Activated CD8-positive, alpha-beta T cell treated with anti-CD3 and anti-CD28 coated beads for 36 hours (primary cell): ENCODE results near the gene RHOH. TPM values are rescaled to one million over a fixed set of nuclear protein-coding genes. Genes with fewer than 3 reads are reported as not detected.

Experiments
- ATAC-seq: fragments of 200-7000 bp; cut with Tn5 transposase; one replicate; pipeline ENCODE4 v1.10.0; 2021; ENCODE audit warnings: mild to moderate bottlenecking, moderate library complexity
- CTCF ChIA-PET: fragments of 350-600 bp; sonication (Branson Sonifier 250); formaldehyde crosslinking; loops from one replicate; lab custom pipeline; 2021; ENCODE audit warnings: antibody characterized with exemption; lab: Charles Lee
- POLR2A ChIA-PET: fragments of 350-600 bp; sonication (Branson Sonifier 250); formaldehyde crosslinking; loops from one replicate; lab custom pipeline; 2021; ENCODE audit warnings: antibody characterized with exemption; lab: Charles Lee
- DNase-seq: peaks from one replicate; pipeline ENCODE4 v3.0.0-alpha.2; 2020
- H3K27ac Mint-ChIP-seq: one replicate; pipeline ENCODE4 v1.8.0; 2021; ENCODE audit warnings: mild to moderate bottlenecking, mixed read lengths
- H3K27me3 Mint-ChIP-seq: one replicate; pipeline ENCODE4 v1.8.0; 2021; ENCODE audit warnings: mixed read lengths
- H3K36me3 Mint-ChIP-seq: one replicate; pipeline ENCODE4 v1.8.0; 2021; ENCODE audit warnings: low read depth, mixed read lengths
- H3K4me1 Mint-ChIP-seq: one replicate; pipeline ENCODE4 v1.8.0; 2021; ENCODE audit warnings: low read depth, mixed read lengths
- H3K4me3 Mint-ChIP-seq: one replicate; pipeline ENCODE4 v1.8.0; 2021; ENCODE audit warnings: mild to moderate bottlenecking, moderate library complexity, mixed read lengths
- H3K9me3 Mint-ChIP-seq: one replicate; pipeline ENCODE4 v1.8.0; 2021; ENCODE audit warnings: mixed read lengths
- CTCF ChIP-seq: fragments of 200-600 bp; IDR thresholded peaks from one replicate; pipeline ENCODE4 v1.8.0; 2022; ENCODE audit warnings: antibody characterized with exemption, mild to moderate bottlenecking
- intact Hi-C: fragments of 100-400 bp; cut with micrococcal nuclease; formaldehyde crosslinking; loops from one replicate; pipeline ENCODE4 v1.10.0; 2022
- total RNA-seq, 2 experiments: library from RNA; stranded (reverse); gene quantifications; one replicate each; pipeline ENCODE4 v1.2.3, GENCODE V29; 2021

Gene RHOH
- total RNA-seq, 2 experiments from 2014 or later, result 121 to 126 TPM

DNA sequence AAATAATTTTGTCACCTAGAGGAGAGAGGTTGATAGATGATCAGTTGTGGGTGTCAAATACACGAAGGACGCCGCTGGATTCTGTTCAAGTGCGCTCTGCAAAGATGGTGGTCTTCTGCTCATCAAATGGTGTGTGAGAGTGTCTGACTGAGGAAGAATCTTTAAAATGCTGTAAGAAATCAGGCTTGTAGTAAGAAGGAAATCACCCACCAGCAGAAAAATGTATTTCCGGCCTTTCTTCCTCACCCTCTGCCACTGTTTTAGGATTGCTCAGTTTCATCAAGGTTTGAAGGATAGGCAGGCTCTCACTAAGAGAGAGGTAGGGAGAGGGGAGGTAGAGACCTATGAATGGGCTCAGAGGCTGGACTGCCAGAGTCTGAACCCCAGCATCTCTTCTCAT lies 28.7 kb downstream of the RHOH start:
- H3K4me3 Mint-ChIP-seq, result peak overlapping the region; percentile 68
- peaks cover 83% of the 10 kb centered on the region for H3K36me3 Mint-ChIP-seq
- peak; percentile 31 for DNase-seq
- TF ChIP-seq CTCF, result no peak
- peaks cover 6% of the 10 kb centered on the region for H3K9me3 Mint-ChIP-seq
- POLR2A ChIA-PET, result interaction anchor here (0.6 to 19.6 kb wide), 10 partner anchors 9 to 84 kb away, joined by 3 to 295 read pairs (median 29); partner anchors contain the start of gene RHOH
- ATAC-seq, result peak; percentile 5
- intact Hi-C loops, result loop anchor here (5.0 kb wide), 1 partner anchor 168 kb away; the partner anchor contains the start of gene N4BP2
- CTCF ChIA-PET, result interaction anchor here (1.0 to 9.4 kb wide), 6 partner anchors 7 to 169 kb away, joined by 3 to 120 read pairs (median 8); partner anchors contain the start of gene N4BP2
- no peaks in the 10 kb centered on the region for H3K27me3 Mint-ChIP-seq
- H3K27ac Mint-ChIP-seq, result peak overlapping the region; percentile 96
- peaks cover 83% of the 10 kb centered on the region for H3K4me1 Mint-ChIP-seq

DNA sequence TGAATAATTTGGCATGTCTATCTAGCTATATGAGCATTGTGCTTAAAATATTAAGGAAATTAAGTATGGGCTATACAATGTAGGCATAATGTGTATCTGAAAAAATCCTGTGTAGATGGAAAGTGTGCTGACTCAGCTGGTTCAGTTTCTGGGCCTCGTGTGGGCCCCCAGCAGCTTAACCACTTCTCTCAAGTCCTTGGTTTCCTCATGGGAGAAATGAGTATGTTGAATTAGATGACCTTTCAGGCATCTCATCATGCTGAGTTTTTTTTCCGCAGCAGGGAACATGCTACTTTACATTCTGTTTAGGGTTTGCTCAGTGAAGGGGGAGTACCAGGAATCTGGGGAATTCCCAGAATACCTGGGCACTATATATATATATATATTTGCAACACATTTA lies 30.5 kb downstream of the RHOH start:
- ATAC-seq, result peak; percentile 31
- H3K27me3 Mint-ChIP-seq, result no peaks in the 10 kb centered on the region
- peak overlapping the region; percentile 96 for H3K27ac Mint-ChIP-seq
- ChIA-PET CTCF (interaction anchor here (0.8 to 9.4 kb wide), 11 partner anchors 9 to 171 kb away, joined by 3 to 120 read pairs (median 6); no protein-coding TSS in a partner anchor), POLR2A (interaction anchor here (0.8 to 19.6 kb wide), 17 partner anchors 9 to 171 kb away, joined by 3 to 295 read pairs (median 7); partner anchors contain the start of genes N4BP2 and RHOH)
- intact Hi-C loops, result loop anchor here (2.0 to 5.0 kb wide), 2 partner anchors 26 to 170 kb away; partner anchors contain the start of gene N4BP2
- H3K9me3 Mint-ChIP-seq, result peaks cover 6% of the 10 kb centered on the region
- DNase-seq, result peak; percentile 88
- H3K36me3 Mint-ChIP-seq, result peaks cover 83% of the 10 kb centered on the region
- peak overlapping the region; percentile 68 for H3K4me3 Mint-ChIP-seq
- no peak for TF ChIP-seq CTCF
- H3K4me1 Mint-ChIP-seq, result peaks cover 83% of the 10 kb centered on the region

GRCh38 chr4:40228497-40229365 lies 31.9 kb downstream of the RHOH start:
- Mint-ChIP-seq H3K4me1 (peaks cover 86% of the 10 kb centered on the region), H3K36me3 (peaks cover 86% of the 10 kb centered on the region), H3K27ac (peak overlapping the region; percentile 96), H3K27me3 (no peaks in the 10 kb centered on the region), H3K9me3 (peaks cover 6% of the 10 kb centered on the region), H3K4me3 (peak overlapping the region; percentile 64)
- ATAC-seq, result peak; percentile 35
- DNase-seq, result peak; percentile 74
- CTCF ChIA-PET, result interaction anchor here (0.7 to 9.4 kb wide), 21 partner anchors 9 to 96 kb away, joined by 3 to 120 read pairs (median 7); no protein-coding TSS in a partner anchor
- peak; percentile 70 for TF ChIP-seq CTCF
- POLR2A ChIA-PET, result interaction anchor here (0.6 to 19.6 kb wide), 21 partner anchors 10 to 173 kb away, joined by 3 to 295 read pairs (median 5); partner anchors contain the start of genes N4BP2 and RHOH
- intact Hi-C loops, result loop anchor here (1.0 to 5.0 kb wide), 2 partner anchors 77 to 171 kb away; partner anchors contain the start of gene N4BP2

GRCh38 chr4:40231316-40231863 lies 34.6 kb downstream of the RHOH start:
- CTCF ChIA-PET, result interaction anchor here (0.8 to 9.4 kb wide), 16 partner anchors 9 to 175 kb away, joined by 3 to 120 read pairs (median 5); partner anchors contain the start of genes N4BP2 and RHOH
- intact Hi-C loops, result no loop called here
- Mint-ChIP-seq H3K27me3 (no peaks in the 10 kb centered on the region), H3K36me3 (peaks cover 84% of the 10 kb centered on the region), H3K4me3 (peak overlapping the region; percentile 64), H3K9me3 (peaks cover 3% of the 10 kb centered on the region), H3K4me1 (peaks cover 84% of the 10 kb centered on the region), H3K27ac (peak overlapping the region; percentile 96)
- no peak for ATAC-seq
- DNase-seq, result peak; percentile 47
- no peak for TF ChIP-seq CTCF
- POLR2A ChIA-PET, result interaction anchor here (0.8 to 19.6 kb wide), 19 partner anchors 11 to 176 kb away, joined by 3 to 295 read pairs (median 6); partner anchors contain the start of genes N4BP2 and RHOH
